ENCODE results near the gene SPATA6L.

SPATA6L gene

GRCh38 chr9:4666042-4666699 lies at the start of gene SPATA6L:
Gene SPATA6L, minus strand, starts transcription at chr9:4666480. Its CDS starts 230 bp downstream, at chr9:4666250.
- no peak for DNase-seq (ENCODE audit: extremely low read depth in 1 of 2, low read depth in 1 of 2)

DNA sequence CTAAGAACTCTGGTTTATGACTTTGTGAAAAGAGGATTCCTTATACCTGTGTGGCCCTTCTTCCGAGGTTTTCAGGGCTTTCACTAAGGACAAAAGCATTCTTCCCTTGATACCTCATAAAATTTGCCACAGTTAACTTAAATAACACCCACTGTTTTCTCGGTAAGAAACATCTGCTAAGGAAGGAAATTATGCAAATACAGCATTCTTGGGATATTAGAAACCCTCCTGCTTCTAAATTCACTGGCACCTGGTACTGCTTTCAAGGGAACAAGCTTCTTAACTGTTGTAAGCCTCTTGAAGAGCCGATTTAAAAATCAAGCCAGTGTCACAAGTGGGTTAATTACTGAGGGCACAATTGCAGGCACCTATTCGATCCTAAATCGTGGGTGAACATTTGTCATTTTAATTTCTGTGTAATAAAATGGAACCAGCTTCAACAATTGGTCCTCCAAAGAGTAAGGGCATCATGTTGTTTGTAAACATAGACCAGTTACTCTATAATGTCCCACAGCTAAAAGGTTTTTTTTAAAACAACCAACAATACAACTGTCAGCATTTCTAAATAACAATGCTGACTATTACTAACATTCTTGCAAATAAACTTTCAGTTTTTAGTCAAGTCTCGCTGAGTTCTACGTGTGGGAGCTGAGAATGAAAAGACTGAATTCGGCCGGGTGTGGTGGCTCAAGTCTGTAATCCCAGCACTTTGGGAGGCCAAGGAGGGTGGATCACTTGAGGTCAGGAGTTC lies 48.2 kb upstream of the SPATA6L start:
- no peak for DNase-seq (ENCODE audit: extremely low read depth in 1 of 2, low read depth in 1 of 2)

- DNase-seq (ENCODE audit: extremely low read depth in 1 of 2, low read depth in 1 of 2) = no peak
Observed at GRCh38 chr9:4713849-4714248, 47.6 kb upstream of the SPATA6L start.

- DNase-seq (ENCODE audit: extremely low read depth in 1 of 2, low read depth in 1 of 2) = no peak
Observed at GRCh38 chr9:4709380-4709779, 43.1 kb upstream of the SPATA6L start.

- DNase-seq (ENCODE audit: extremely low read depth in 1 of 2, low read depth in 1 of 2) = no peak
Observed at GRCh38 chr9:4706971-4707622, 40.8 kb upstream of the SPATA6L start.

DNA sequence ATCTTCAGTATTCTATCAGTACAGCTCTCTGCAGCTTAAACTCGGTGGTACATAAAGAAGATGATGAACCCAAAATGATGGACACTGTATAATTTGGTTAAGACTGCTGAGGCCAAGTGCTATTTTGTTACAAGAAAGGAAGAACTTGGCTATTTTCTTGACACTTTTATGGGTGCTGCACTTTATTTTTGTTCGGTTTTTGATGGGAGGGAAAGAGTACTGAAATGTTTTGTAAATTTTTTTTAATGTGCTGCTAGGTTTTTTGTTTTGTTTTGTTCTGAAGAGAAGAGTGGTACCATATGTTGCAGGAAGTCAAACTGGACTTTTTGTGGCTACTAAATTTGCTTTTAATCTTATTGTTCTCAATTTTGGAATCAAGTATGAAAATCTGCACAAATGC lies 39.7 kb upstream of the SPATA6L start:
- DNase-seq (ENCODE audit: extremely low read depth in 1 of 2, low read depth in 1 of 2) = no peak

GRCh38 chr9:4704129-4704528 lies 37.8 kb upstream of the SPATA6L start:
- DNase-seq (ENCODE audit: extremely low read depth in 1 of 2, low read depth in 1 of 2) = no peak

GRCh38 chr9:4701526-4701925 lies 35.2 kb upstream of the SPATA6L start:
- no peak for DNase-seq (ENCODE audit: extremely low read depth in 1 of 2, low read depth in 1 of 2)

DNA sequence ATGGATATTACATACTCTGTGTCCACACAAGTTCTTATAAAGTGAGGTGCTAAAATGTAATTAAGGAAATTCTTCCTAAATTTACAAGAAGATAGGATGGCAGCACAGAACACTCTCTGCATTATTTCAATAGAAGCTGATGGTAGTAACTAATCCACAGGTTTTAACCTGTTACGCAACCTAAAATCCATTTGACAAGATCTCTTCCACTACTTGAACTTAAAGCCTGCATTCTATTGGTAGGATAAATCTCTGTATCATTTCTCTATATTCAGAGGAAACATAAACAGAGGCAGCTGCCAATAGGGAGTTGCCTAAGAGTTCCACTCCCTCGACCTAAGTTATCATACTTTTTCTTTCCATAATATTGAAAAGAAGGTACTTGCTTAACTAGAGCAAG lies 34.7 kb upstream of the SPATA6L start:
- no peak for DNase-seq (ENCODE audit: extremely low read depth in 1 of 2, low read depth in 1 of 2)

- no peak for DNase-seq (ENCODE audit: extremely low read depth in 1 of 2, low read depth in 1 of 2)
Observed at GRCh38 chr9:4700091-4700490, 33.8 kb upstream of the SPATA6L start.

DNA sequence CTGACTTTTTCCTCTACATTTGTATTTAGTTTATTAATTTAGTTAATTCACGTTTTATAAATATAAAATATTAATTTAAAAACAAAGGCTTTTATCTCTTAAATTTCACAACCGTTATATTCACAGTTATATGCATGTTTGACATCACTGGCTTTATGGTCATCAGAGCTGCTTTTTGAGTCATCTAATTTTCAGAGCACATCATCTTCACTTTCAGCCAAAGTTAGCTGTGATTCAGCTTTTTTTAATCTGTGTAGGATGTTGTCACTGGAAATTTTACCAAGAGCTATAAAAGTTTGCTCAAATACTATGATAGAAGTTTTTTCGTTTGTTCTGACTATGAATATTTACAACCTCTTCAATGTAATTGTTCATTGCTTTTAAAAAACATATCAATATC lies 25.5 kb upstream of the SPATA6L start:
- no peak for DNase-seq (ENCODE audit: extremely low read depth in 1 of 2, low read depth in 1 of 2)

DNA sequence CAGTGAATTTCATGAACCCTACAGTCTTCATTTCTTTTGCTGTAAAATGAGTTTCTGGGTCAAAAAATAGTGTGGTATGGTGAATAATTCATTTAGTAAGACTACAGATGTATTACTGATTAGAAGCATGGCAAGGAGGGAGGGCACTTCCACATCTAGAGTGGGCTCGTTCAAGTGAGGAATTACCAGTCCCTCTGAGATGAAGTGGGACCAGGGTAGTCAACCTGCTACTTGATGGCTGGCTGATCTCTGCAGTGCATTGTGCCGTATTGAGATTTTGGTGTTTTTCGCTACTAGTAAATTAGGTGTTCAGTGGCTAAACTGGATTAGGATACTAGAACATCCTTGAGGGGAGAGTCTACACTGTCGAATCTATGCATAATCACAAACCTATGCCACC lies 23.9 kb upstream of the SPATA6L start:
- no peak for DNase-seq (ENCODE audit: extremely low read depth in 1 of 2, low read depth in 1 of 2)

- DNase-seq (ENCODE audit: extremely low read depth in 1 of 2, low read depth in 1 of 2) = no peak
Observed at GRCh38 chr9:4689687-4690104, 23.4 kb upstream of the SPATA6L start.

DNA sequence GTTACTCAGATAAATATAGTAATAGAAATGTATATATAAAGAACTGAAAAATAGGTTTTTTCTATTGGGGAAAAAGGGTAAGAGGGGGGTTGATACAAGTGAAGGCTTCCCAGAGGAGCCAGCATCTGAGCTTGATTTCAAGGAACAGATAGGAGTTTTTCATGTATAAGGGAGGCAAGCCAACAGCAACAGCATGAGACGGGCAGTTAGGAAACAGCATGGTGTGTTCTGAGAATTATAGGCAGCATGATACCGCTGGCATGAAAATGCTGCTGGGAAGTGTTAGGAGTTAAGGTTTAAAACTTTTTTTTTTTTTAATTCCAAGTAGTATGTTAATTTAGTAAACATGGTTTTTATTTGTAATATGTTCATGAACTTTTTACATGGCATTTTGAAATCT lies 22.7 kb upstream of the SPATA6L start:
- no peak for DNase-seq (ENCODE audit: extremely low read depth in 1 of 2, low read depth in 1 of 2)

GRCh38 chr9:4686584-4686983 lies 20.3 kb upstream of the SPATA6L start:
- no peak for DNase-seq (ENCODE audit: extremely low read depth in 1 of 2, low read depth in 1 of 2)

DNA sequence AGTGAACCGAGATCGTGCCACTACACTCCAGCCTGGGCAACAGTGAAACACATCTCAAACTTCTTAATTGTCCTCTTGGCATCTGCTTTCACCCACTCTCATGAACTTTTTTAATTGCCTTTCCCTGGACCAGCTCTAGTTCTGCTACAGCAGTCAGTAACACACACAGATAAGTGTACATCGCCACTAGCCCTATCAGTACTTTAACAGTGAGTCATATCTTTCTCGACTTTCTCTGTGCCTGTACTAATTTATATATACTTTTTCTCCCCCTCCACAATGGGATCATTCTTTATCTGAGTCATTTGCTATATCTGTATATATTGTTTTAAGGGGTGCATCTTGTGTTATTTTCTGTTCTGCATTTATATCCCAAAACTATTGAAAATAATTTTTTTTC lies 19.8 kb upstream of the SPATA6L start:
- DNase-seq (ENCODE audit: extremely low read depth in 1 of 2, low read depth in 1 of 2) = no peak

DNA sequence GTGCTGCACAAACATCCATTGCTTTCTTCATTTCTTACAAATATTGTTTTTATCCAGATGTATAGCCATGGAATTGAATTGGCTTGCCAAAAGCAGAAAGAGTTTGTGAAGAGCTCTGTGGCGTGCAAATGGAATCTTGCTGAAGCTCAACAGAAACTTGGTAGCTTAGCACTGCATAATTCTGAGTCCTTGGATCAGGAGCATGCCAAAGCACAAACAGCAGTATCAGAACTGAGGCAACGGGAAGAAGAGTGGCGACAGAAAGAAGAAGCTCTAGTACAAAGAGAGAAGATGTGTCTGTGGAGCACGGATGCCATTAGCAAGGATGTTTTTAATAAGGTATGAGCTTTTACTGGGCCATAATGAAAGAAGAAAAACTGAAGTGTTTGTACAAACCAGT lies 18.5 kb upstream of the SPATA6L start:
- DNase-seq (ENCODE audit: extremely low read depth in 1 of 2, low read depth in 1 of 2) = no peak

DNA sequence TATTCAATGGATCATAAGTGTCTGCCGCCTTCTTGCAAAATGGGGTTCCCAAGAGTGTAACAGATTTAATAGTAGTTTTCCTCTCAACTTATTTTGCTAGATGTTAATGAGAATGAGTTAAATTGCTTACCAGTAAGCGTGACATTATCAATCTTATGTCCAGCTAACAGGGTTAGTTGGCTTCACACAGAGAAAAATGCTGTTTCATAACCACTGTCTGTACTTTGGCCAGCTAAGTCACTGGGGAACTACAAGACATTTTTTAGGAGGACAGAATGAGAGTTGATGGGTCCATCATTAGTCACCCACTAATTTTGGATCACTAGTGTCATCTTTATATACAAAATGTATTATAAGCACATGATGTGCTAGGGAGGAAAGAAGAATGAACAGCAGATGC lies 14.5 kb upstream of the SPATA6L start:
- DNase-seq (ENCODE audit: extremely low read depth in 1 of 2, low read depth in 1 of 2) = no peak

GRCh38 chr9:4680173-4680525 lies 13.9 kb upstream of the SPATA6L start:
- DNase-seq (ENCODE audit: extremely low read depth in 1 of 2, low read depth in 1 of 2) = no peak

DNA sequence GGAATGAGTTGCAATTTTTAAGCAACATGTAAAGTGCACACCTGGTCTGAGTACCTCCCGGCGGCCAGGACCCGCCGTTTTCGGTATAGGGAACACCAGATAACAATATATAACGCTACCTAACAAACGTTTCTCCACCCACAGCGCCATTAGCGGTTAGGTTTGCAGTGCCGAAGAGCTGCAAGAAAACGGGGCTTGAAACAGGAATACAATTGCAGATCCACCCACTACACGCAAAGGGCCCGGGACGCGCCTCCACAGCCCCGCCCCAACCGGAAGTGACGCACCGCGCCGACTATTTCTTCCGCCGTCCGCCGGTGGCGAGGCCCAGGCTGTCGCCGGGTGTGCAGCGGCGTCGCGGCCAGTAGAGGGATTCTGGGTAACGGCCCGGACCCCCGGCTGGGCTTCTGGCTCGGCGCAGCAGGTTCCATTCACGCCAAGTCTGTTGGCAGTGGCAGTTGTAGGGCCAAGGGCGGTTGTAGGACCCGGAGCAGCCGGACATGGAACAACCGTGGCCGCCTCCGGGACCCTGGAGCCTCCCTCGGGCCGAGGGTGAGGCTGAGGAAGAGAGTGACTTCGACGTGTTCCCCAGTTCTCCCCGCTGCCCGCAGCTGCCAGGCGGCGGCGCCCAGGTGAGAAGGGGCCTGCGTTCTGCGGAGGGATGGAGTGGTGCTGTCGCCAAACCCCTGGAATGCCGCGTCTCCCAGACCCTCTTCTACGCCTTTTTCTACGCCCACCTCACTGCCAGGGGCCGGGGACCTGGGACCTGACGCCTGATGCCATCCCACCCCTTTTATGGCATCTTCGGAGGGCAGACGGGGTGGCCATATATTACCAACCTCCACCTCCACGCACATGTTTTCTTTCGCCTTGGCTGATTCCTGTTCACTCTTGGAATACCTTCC lies 13.2 kb upstream of the SPATA6L start, which contains the start of gene CDC37L1:
CDC37L1 (plus strand) TSS at position 302 of the 905 bp plus-strand sequence; CDS start at position 501, 199 bp downstream.
- peak; percentile 96 to 97 for DNase-seq (ENCODE audit: extremely low read depth in 1 of 2, low read depth in 1 of 2)

- DNase-seq (ENCODE audit: extremely low read depth in 1 of 2, low read depth in 1 of 2) = no peak
Observed at GRCh38 chr9:4678679-4679267, 12.5 kb upstream of the SPATA6L start.
